HepG2 (cell line): ENCODE measurements around the gene AGAP1.

ENCODE experiments used
- CTCF ChIP-seq: sonication (generic); formaldehyde crosslinking; IDR thresholded peaks from 2 replicates; pipeline ENCODE4 v1.5.0; 2020; ENCODE audit warnings: mild to moderate bottlenecking, missing genetic modification reagents, moderate library complexity
- EZH2 ChIP-seq: conservative IDR thresholded peaks from 2 replicates; pipeline ENCODE4 v1.6.1; 2012; ENCODE audit warnings: mild to moderate bottlenecking, low read depth, low read length, moderate library complexity
- JUND ChIP-seq: sonication (generic); formaldehyde crosslinking; IDR thresholded peaks from 2 replicates; pipeline ENCODE4 v1.8.0; 2022; ENCODE audit warnings: mild to moderate bottlenecking, missing genetic modification reagents
- MYC ChIP-seq: sonication (generic); formaldehyde crosslinking; IDR thresholded peaks from 2 replicates; pipeline ENCODE4 v1.9.0; 2021; ENCODE audit warnings: missing genetic modification reagents, borderline replicate concordance
- REST ChIP-seq, 2 experiments: IDR thresholded peaks; 2 replicates each; pipeline ENCODE4 v1.6.1; 2011 to 2012; ENCODE audit warnings: low read length in 2 of 2, borderline replicate concordance in 1 of 2, low read depth in 1 of 2, mild to moderate bottlenecking in 1 of 2, moderate library complexity in 1 of 2
- ZNF460 ChIP-seq: sonication (generic); formaldehyde crosslinking; IDR thresholded peaks from 2 replicates; pipeline ENCODE4 v1.5.1; 2020; ENCODE audit warnings: missing genetic modification reagents, mild to moderate bottlenecking, borderline replicate concordance
- ZNF501 ChIP-seq: sonication (generic); formaldehyde crosslinking; IDR thresholded peaks from 2 replicates; pipeline ENCODE4 v1.5.1; 2020; ENCODE audit warnings: mild to moderate bottlenecking, moderate library complexity, missing genetic modification reagents
- ZNF576 ChIP-seq: sonication (generic); formaldehyde crosslinking; IDR thresholded peaks from 2 replicates; pipeline ENCODE4 v1.4.0; 2020; ENCODE audit warnings: mild to moderate bottlenecking, missing genetic modification reagents
- ZNF776 ChIP-seq: sonication (generic); formaldehyde crosslinking; IDR thresholded peaks from 2 replicates; pipeline ENCODE4 v1.4.0; 2020; ENCODE audit warnings: mild to moderate bottlenecking, missing genetic modification reagents

- TF ChIP-seq CTCF (CRISPR knock-in tag) (no peak), ZNF776 (no peak), ZNF501 (CRISPR knock-in tag) (no peak), MYC (no peak), ZNF460 (no peak), EZH2 (no peak), JUND (no peak), REST (IDR thresholded peaks at IDR 0.05; ENCODE audit: borderline replicate concordance in 1 of 2, low read depth in 1 of 2, low read length in 2 of 2) (no peak), ZNF576 (CRISPR knock-in tag) (no peak)
Measured at GRCh38 chr2:235934059-235934773, 440.4 kb downstream of the AGAP1 start.
